ENCODE measurements around the gene ADAMTS2.

GRCh38 chr5:179368126-179368805, 23.0 kb upstream of the ADAMTS2 start:
- TF ChIP-seq POLR2A (IDR thresholded peaks at IDR 0.05) (no peak), CTCF (IDR thresholded peaks at IDR 0.05) (no peak)
